SK-N-MC (cell line): ENCODE data around the gene HNRNPD.
"Not testable (repeated sequence)": the region's sequence is repeated elsewhere in the genome, so short reads cannot be mapped to it uniquely, and the experiment has no call there.

ENCODE experiments used
- DNase-seq: peaks from one replicate; pipeline ENCODE4 v3.0.0-alpha.2; 2011; ENCODE audit warnings: low read depth, low spot score
- H3K27ac ChIP-seq: fragments of 200-600 bp; sonication (generic); 2 replicates; pipeline ENCODE4 v1.5.1; 2016; ENCODE audit warnings: mixed run types
- H3K36me3 ChIP-seq: fragments of 200-600 bp; sonication (generic); 2 replicates; pipeline ENCODE4 v1.6.1; 2017; ENCODE audit warnings: antibody characterized with exemption, low read length, mixed read lengths; ENCODE audit not compliant: insufficient read depth
- H3K4me3 ChIP-seq: fragments of 200-600 bp; sonication (generic); 2 replicates; pipeline ENCODE4 v1.5.1; 2016
- H3K9ac ChIP-seq: fragments of 200-600 bp; sonication (generic); 2 replicates; pipeline ENCODE4 v1.8.0; 2017; ENCODE audit warnings: mixed run types, mixed read lengths; ENCODE audit not compliant: insufficient read length
- H3K9me3 ChIP-seq: fragments of 200-600 bp; sonication (generic); 2 replicates; pipeline ENCODE4 v1.6.1; 2017; ENCODE audit warnings: low read depth, mild to moderate bottlenecking, antibody characterized with exemption, low read length, moderate library complexity, mixed read lengths
- EZH2 ChIP-seq: fragments of 200-600 bp; sonication (generic); IDR thresholded peaks from one replicate; pipeline ENCODE4 v1.6.1; 2017; ENCODE audit warnings: antibody characterized with exemption
- FOXP2 ChIP-seq: optimal IDR thresholded peaks from 2 replicates; pipeline ENCODE3; 2011; ENCODE audit warnings: mild to moderate bottlenecking, moderate library complexity; ENCODE audit not compliant: insufficient read depth; ENCODE audit errors: extremely low read length, control extremely low read depth
- POLR2AphosphoS5 ChIP-seq: IDR thresholded peaks from 2 replicates; pipeline ENCODE4 v1.6.1; 2012; ENCODE audit warnings: mild to moderate bottlenecking, low read depth, low read length, borderline replicate concordance

The HNRNPD gene

GRCh38 chr4:82398263-82398662 is 24.5 kb upstream of the HNRNPD start:
- DNase-seq = no peak
- no peak overlapping the region for H3K27ac ChIP-seq
- H3K9ac ChIP-seq = no peak overlapping the region
- TF ChIP-seq POLR2AphosphoS5 (no peak), EZH2 (no peak), FOXP2 (no peak)
- H3K9me3 ChIP-seq = no peaks in the 10 kb centered on the region
- H3K36me3 ChIP-seq = no peaks in the 10 kb centered on the region
- no peak overlapping the region for H3K4me3 ChIP-seq

- no peaks in the 10 kb centered on the region for H3K9me3 ChIP-seq
- no peak overlapping the region for H3K4me3 ChIP-seq
- no peaks in the 10 kb centered on the region for H3K36me3 ChIP-seq
- TF ChIP-seq POLR2AphosphoS5 = no peak
- TF ChIP-seq FOXP2 = no peak
- no peak for TF ChIP-seq EZH2
- no peak overlapping the region for H3K27ac ChIP-seq
- H3K9ac ChIP-seq = no peak overlapping the region
- no peak for DNase-seq
Observed at GRCh38 chr4:82397527-82397926, 23.7 kb upstream of the HNRNPD start.

DNA sequence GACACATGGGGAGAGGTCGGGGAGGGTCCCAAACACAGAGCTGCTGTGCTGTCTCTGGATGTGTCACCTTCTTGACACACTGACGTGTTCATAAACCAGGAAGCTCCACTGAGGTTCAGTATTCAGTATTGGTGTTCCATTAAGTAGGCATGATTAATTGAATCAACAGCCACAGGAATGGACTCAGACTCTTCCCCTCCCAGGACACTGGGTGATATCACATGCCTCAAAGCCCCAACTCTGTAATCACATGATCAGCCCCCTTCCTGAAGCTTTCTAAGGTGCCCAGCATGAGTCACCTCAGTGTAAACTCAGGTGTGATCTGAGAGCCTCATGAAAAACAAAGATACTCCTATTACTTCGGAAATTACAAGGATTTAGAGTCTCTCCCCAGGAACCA is 21.1 kb upstream of the HNRNPD start:
- Histone ChIP-seq H3K27ac (no peak overlapping the region), H3K9ac (no peak overlapping the region), H3K9me3 (no peaks in the 10 kb centered on the region), H3K4me3 (no peak overlapping the region), H3K36me3 (no peaks in the 10 kb centered on the region)
- TF ChIP-seq POLR2AphosphoS5 = no peak
- TF ChIP-seq EZH2 = no peak
- TF ChIP-seq FOXP2 = no peak
- DNase-seq = no peak

DNA sequence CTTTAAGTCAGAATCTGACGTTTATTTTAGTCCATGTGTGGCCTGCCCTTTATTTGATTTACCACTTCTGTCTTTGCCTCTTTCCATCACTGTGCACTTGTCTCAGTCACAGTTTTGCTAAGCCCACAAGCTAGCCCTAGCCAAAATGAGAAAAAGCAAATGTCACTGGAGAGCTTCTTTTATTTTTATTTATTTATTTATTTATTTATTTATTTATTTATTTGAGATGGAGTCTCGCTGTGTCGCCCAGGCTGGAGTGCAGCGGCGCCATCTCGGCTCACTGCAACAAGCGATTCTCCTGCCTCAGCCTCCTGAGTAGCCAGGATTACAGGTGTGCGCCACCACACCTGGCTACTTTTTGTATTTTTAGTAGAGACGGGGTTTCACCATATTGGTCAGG is 16.3 kb upstream of the HNRNPD start:
- DNase-seq, H3K27ac ChIP-seq, H3K4me3 ChIP-seq: not testable (repeated sequence)

GRCh38 chr4:82388405-82388804 is 14.6 kb upstream of the HNRNPD start:
- Histone ChIP-seq H3K4me3 (no peak overlapping the region), H3K36me3 (no peaks in the 10 kb centered on the region), H3K9ac (no peak overlapping the region), H3K27ac (no peak overlapping the region), H3K9me3 (peaks cover 6% of the 10 kb centered on the region; the same call in 1 of the 2 replicates)
- TF ChIP-seq EZH2 = no peak
- no peak for TF ChIP-seq FOXP2
- TF ChIP-seq POLR2AphosphoS5 = no peak
- DNase-seq = no peak

More for the DNA sequence above, 16.3 kb upstream of the HNRNPD start:
- H3K36me3 ChIP-seq, H3K9ac ChIP-seq, H3K9me3 ChIP-seq: not testable (repeated sequence)

- not testable (repeated sequence) for DNase-seq, H3K9me3 ChIP-seq, H3K4me3 ChIP-seq, H3K9ac ChIP-seq, H3K36me3 ChIP-seq, H3K27ac ChIP-seq
Observed at GRCh38 chr4:82386312-82386711, 12.5 kb upstream of the HNRNPD start.

DNA sequence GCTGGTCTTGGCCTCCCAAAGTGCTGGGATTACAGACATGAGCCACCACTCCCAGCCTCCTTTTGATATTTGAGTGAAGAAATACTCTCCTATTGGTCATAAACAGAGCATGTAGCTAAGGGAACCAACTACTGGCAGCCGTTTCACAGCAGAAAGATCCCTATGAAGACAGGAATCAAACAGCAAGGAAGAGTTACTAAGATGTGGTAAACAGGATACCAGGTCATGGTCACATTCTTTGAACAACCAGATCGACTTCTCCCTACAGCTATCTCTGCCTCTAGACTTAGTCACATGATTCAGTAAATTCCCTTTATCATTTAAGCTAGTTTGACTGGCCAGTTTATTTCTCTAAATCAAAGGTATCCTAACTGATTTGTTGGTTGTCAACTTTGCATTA is 9.0 kb upstream of the HNRNPD start:
- DNase-seq = no peak
- Histone ChIP-seq H3K27ac (no peak overlapping the region), H3K9ac (no peak overlapping the region), H3K4me3 (no peak overlapping the region), H3K36me3 (peaks cover 2% of the 10 kb centered on the region; the same call in 1 of the 2 replicates), H3K9me3 (peaks cover 6% of the 10 kb centered on the region; the same call in 1 of the 2 replicates)
- TF ChIP-seq EZH2 (no peak), FOXP2 (no peak), POLR2AphosphoS5 (no peak)

GRCh38 chr4:82381661-82382296 is 8.0 kb upstream of the HNRNPD start:
- no peak for DNase-seq
- Histone ChIP-seq H3K4me3 (no peak overlapping the region), H3K27ac (no peak overlapping the region), H3K9me3 (peaks cover 6% of the 10 kb centered on the region; the same call in 1 of the 2 replicates), H3K36me3 (peaks cover 4% of the 10 kb centered on the region; the same call in 1 of the 2 replicates), H3K9ac (no peak overlapping the region)
- TF ChIP-seq FOXP2 (no peak), EZH2 (no peak), POLR2AphosphoS5 (no peak)

GRCh38 chr4:82381235-82381634 is 7.4 kb upstream of the HNRNPD start:
- Histone ChIP-seq H3K4me3 (no peak overlapping the region), H3K9me3 (peaks cover 4% of the 10 kb centered on the region; the same call in 1 of the 2 replicates), H3K27ac (no peak overlapping the region), H3K36me3 (peaks cover 8% of the 10 kb centered on the region; the same call in 1 of the 2 replicates), H3K9ac (no peak overlapping the region)
- DNase-seq = no peak
- TF ChIP-seq FOXP2 (no peak), EZH2 (no peak), POLR2AphosphoS5 (no peak)
